Muscle of arm (tissue), 12 donors: ENCODE data around the gene RPL18. TPM values are rescaled to one million over a fixed set of nuclear protein-coding genes. Genes with fewer than 3 reads are reported as not detected.

Experiments
- DNase-seq: peaks from one replicate; pipeline ENCODE4 v3.0.0-alpha.2; 2013
- polyA plus RNA-seq, 12 donors: library from polyadenylated mRNA; unstranded; fragments of 120-200 nt; gene quantifications; one replicate each; pipeline ENCODE4 v1.2.1, GENCODE V29; 2013; ENCODE audit not compliant: insufficient read length in 12 of 12

The RPL18 gene
- polyA plus RNA-seq, 12 donors, result 1,133 to 1,917 (median 1,470) TPM

DNA sequence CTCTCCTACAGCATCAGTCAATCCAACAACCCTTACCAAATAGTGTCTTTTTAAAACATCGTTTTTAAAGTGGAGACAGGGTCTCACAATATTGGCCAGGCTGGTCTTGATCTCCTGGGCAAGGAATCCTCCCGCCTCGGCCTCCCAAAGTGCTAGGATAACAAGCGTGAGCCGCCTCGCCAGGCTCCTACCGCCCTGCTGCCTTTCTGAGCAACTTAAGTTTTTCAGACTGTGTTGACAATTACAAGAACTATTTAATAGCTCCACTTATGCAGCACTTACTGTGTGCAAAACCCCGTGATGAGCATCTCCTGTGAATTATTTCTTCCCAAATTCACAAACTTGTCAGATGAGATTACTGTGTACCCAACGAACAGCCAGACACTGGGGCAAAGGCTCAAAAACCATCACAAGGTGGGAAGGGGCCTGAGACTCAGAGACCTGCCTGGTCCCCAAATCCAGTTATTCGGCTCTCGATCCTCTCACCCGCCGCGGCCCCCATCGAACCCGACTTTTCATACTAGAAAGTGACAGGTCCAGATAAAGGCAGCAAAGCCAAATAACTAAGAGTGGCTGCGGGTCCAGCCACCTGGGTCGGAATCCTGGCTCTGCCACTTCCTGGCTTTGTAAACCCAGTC is 581 bp downstream of the RPL18 start:
- no peak for DNase-seq

DNA sequence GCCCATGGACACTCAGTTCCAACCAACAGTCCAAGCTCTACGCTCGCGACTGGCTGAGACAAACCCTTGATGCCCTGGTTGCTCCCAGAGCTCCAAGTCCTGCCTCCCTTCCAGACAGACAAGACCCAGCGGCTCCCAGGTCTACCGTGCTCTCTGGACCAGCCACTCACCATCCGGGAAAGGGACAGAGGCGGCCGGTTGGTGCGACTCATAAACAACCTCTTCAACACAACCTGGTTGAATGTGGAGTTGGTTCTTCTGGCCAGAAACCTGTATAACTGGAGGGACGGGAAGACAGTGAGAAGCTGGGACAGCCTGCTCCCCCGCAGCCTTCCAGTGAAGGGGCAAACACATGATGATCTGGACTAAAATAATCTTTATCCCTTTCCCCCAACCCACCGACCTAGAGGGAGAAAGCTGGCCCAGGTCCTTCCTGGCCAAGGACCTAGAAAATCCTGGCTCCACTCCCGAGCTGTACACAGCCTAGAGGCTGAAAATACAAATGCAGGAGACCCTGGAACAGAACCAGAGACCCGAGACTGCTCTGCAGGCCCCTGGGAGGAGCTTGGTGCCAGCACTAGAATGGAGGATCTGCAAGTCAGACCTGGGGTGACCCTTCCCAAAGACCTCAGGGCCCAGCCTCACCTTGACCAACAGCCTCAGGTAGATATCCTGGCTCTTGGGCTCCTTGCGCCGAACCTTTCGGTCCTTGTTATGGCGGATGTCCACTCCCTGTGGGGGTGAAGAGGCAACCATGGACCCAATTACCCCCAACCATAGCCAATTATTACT is 1.6 kb downstream of the RPL18 start:
- no peak for DNase-seq

DNA sequence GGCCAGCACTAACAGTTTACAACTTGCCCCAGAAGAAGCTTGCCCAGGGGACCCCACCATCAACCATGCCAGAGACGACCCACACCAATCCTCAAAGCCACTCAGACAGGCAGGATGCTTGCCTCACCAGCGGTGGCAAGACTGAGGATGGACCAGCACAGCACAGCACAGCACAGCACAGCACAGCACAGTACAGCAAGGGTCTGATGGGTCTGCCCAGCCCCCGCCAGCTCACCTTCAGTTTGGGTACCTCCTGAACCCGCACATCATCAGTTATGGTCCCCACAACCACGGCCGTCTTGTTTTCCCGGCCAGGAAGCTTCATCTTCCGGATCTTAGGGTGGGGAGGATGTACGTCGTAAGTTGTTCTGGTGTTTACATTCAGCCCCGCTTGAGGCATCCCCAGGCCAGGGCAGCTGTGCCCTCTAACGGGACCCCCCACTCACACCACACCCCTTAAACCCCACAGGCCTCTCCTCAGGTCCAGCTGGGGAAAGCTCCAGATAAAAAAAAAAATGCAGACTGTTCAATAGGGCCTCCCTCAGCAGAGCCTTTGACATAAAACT is 2.4 kb downstream of the RPL18 start:
- no peak for DNase-seq

DNA sequence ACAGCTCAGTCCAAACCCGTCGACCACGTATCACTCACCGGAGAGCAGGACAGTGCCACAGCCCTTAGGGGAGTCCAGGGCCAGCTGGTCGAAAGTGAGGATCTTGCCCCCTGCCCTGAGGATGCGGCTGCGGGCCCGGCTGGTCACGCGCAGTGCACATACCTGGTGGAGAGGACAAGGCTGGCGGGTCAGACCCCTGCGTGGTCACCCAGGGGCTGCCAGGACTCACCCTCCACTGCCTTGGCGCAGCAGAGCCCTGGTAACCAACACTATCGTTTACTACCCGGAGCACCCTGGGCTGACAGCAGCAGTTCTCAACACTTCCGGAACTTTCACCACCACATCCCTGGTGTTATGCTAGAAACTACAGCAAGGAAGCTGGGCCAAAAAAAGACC is 2.9 kb downstream of the RPL18 start:
- DNase-seq, result no peak

DNA sequence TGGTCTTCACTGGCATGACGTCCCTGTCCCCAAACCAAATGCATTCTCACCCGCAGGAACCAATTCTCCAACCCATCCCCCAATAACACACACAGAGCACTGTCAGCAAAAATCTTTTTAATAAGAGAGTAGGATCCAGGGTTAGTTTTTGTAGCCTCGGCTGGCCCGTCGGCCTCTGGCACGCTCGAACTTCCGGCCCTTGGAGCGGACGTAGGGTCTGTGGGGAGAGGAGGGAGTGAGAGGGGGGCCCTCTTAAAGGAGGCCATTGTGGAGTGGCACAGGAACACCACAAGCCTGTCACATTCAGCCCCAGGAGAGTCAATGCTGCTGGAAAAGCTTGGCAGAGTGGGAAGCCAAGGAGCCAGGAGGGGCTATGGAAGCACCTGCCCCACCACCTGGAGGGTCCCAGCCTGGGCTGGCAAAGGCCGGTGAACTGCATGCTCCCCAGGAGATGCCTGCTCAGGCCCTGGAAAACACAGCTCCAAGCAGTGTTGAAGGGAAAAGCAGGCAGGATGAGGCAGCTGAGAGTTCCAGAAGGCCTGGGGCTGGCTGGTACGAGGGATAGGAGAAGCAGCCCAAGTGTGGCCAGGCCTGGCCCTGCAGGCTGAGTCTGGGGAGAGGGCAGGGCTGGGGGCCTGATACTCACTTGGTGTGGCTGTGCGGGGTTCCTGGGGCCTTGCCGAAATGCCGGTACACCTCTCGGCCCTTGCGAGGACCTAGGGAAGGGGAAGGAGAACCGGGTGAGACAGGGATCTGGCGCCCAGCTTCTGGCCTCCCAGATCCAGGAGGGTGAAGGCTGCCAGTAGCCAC is 3.5 kb downstream of the RPL18 start:
- no peak for DNase-seq

DNA sequence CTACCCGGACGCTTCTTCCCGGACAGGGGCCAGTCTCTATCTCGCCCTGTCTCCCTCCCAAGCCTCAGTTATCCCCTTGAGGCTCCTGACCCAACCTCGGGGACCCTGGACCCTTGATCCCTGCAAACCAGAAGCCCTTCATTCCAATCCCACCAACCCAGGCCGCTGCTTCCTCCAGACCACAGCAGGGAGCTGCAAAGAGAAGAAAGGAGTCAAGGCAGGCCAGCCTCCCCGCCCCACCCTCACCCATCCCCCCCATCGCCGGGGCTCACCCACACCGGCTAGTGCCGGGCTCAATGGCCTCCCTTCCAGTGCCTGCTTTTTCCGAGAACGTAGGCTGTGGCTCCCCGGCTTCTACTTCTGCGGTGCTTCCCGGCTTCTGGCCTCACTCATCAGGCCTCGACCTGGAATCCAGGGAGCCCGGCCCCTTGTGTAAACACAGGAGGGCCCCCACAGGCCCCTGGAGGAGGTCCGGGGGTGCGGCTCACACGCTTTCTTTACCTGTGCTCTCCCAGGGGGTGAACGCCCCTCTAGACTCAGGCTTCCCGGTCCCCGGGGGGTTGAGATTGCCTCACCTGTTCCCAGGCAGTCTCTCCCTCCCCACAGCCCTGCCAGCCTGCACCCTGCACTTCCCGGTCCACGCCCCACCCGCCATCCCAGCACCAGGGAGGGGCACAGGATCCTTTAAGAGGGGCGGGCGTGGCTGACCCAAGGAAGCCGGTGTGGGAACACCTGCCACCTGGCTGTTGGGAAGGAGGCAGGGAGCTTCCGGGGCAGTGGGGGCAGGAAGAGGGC is 4.3 kb downstream of the RPL18 start, which contains the start of gene FAM83E:
FAM83E (minus strand) TSS at position 641 of the 795 bp plus-strand sequence. CDS start 1,704 bp downstream, outside the sequence.
- no peak for DNase-seq

DNA sequence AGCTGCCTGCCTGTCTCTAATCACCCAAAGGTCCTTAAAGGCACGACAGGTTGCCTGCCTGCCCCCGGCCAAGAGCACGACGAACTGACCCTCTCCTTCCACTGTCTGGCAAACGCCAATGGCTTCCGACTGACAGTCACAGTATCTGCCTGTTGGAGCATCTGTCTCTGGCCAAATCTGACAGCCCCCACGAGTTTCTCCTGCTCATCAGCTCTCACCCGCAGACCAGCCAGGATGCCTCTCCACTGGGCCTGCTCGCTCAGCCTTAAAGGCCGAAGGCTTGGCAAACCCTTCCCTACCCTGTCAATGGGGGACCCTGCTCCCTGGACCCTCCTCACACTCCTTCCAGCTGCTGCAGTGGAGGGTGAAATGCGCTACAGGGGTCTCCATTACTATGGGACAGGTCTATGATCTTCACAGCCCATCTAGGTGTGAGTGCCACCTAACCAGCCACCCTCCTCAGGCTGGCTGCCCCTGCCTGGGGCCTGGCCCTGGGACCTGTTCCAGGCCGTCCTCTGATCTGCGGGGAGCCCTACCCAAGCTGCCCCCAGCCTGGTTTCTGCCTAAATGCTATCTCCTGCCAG is 5.0 kb downstream of the RPL18 start:
- DNase-seq, result no peak

DNA sequence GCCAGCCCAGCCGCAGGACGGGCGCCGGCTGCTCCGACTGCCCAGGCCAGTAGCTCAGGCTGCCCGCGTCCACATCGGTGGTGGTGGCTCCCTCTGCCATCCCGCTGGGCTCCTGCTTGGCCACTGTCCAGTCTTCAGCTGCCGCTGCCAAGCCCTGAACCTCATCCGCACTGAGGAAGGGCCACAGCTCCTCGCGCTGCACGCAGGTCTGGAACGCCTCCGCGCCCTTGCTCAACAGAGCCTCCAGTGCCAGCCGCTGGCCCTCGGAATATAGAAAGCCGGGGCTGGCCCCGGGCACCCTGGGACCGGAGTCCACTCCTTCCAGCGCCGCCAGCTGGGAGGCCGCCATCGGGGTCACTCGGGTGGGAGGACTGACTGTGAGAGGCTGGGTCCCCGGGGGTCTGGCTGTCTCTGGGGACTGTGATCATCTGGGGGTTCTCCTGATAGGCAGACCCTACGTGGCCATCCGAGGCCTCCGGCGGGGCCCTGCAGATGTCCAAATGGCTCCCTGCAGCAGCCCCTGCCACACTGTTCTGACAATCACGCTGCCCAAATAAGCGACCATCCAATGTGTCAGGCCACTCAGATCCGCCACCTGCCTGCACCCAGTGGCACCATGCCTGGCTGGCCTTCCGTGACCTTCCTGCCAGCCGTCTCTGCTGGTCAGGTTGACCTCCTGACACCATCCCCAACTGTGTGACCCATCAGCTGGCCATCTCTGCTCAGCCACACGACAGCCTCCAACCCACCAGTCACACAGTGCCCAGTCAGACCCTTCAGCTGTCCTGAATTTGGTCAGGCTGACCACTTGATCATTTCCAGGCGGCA is 5.7 kb downstream of the RPL18 start:
- DNase-seq, result no peak

DNA sequence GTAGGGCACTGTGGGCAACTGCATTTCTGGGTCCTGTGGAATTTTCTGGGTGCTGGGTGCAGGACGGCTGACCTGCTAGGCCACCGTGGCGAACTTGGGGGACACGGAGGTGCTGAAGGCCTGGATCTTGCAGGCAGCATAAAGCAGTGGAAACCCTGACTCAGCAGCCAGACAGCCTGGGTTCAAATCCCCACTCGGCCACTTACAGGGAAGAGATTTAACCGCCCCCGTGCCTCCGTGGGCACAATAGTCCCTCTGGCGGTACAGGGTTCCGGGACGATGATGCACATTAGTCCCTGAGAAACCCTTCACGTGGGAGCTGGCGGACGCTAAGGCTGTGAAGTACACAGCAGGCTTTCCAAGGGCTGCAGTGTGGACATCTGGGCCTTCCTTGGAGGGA is 7.1 kb downstream of the RPL18 start:
- DNase-seq, result no peak

DNA sequence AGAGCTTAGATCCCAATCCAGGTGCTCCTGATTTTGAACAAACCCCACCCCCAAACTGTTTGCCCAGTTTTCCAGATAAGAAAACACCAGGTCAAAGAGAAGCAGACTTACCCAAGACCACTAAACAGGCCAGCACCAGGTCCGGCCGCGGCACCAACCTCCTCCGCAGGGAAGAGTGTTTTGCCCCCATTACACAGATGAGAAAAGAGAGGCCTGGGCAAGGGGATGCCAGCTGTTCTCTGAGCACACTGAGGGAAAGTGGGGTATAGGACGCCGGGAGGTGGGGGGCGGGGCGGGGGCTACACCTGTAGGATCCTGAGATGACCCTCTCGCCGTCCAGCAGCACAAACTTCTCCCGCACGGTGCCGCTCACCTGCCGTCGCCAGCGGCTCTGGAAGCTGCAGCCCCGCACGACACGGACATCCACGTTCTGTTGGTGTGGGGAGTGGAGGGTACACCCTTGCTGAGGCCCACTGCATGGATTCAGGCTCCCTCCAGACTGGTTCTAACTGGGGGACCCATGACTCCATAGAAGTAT is 9.3 kb downstream of the RPL18 start:
- no peak for DNase-seq

DNA sequence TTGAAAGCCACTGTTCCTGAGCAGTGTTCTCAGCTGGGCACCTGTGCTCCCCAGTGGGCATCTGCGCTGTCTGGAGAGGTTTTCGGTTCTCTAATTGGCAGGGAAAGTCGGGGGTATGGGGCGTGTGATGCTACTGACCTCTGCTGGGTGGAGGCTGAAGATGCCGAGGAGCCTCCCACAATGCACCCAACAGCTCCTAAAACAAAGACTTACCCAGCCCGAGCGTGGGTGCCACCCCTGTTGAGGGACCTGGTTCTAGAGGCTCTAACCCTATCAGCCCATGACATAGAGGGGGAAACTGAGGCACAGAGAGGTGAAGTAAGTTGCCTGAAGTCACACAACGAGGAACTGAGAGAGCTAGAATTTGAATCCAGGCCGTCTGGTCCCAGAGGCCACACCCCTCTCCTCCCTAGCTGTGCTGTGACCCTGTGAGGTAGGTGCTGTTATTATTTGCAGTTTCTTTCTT is 10.1 kb downstream of the RPL18 start:
- no peak for DNase-seq

DNA sequence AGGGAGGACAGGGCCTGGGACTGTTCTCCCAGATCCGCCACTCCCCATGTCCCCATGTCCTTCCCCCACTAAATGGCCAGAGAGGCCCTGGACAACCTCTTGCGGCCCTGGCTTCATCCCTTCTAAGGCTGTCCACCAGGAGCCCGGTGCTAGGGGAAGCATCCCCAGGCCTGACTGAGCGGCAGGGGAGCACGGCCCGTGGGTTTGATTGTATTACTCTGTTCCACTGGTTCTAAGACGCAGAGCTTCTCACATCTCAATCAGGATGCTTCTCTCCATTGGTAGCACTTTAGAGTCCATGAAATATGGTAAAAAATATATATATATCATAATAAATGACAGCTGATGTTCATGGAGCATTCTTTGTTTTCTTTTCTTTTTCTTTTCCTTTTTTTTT is 11.6 kb downstream of the RPL18 start:
- DNase-seq, result no peak

DNA sequence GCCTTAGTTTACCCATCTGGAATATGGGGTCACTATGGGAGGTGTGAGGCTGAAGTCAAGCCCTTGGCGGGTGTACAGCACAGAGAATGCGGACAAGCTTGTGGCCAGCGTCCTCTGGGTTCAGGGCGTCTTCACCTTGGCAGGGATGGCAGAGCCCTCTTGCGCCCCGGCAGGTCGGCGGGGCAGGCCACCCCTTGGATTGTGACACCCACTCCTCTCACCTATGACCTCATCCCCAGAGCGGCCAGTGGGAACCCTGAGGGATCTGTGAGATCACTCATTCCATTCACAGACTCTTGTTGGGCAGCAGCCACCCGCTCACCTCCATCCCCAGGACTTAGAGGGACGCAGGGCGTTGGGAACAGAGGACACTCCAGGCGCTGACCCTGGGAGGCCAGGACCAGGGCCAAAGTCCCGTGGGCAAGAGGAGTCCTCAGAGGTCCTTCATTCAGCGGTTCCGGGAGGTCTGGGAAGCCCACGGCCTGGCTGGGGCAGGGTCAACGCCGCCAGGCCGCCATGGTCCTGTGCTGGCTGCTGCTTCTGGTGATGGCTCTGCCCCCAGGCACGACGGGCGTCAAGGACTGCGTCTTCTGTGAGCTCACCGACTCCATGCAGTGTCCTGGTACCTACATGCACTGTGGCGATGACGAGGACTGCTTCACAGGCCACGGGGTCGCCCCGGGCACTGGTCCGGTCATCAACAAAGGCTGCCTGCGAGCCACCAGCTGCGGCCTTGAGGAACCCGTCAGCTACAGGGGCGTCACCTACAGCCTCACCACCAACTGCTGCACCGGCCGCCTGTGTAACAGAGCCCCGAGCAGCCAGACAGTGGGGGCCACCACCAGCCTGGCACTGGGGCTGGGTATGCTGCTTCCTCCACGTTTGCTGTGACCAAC is 12.3 kb downstream of the RPL18 start, which contains the start of gene SPACA4:
SPACA4 (plus strand) TSS at position 280 of the 896 bp plus-strand sequence; CDS start at position 517, 237 bp downstream.
- no peak for DNase-seq

DNA sequence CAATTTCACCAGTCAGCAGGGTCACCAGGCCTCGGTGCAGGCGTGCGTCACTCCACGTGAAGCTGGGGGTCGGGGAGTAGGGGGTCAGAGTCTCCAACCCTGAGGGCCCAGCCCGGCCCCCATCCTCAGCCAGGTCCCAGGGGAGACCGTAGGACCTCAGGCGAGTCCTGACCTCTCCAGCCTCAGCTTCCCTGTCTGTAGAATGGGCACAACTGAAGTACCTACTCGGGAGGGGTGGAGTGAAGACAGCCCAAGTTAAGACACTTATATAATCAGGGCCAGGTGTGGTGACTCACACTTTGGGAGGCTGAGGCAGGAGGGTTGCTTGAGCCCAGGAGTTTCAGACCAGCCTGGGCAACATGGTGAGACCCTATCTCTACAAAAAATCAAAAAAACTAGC is 15.1 kb downstream of the RPL18 start:
- DNase-seq, result no peak

DNA sequence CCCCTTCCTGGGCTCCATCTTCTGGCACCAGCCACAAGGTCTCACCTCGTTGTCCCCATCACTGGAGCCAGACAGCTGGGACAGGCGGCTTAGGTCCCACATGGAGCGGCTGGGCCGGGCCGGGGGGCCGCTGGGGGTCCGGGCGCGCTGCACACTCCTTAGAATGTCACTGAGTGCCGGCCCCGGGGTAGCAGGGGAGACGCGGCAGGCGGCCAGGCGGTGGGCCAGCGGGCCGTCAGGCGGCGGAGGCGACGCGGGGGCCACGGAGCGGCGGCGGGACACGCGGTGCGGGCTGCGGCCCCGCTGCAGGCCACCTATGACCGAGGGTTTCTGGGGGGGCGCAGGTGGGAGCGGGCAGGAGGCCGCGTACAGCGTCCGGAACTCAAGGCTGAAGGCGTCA is 15.5 kb downstream of the RPL18 start:
- DNase-seq, result no peak

DNA sequence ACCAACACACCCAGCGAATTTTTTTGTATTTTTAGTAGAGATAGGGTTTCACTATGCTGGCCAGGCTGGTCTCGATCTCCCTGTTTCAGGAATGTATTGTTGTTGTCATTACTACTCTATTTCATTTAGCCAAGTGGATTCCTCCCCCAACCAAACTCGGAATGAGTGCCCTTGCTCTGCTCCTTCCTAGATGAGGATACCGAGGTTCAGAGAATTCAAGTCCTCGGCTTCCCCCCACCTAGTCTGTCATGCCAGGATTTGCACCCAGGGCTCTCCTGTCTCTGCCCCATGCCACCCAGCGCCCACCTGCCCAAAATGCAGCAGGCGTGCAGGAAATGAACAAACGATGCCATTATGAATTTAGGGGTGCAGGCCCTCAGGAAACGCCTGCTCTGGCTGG is 16.0 kb downstream of the RPL18 start:
- no peak for DNase-seq

DNA sequence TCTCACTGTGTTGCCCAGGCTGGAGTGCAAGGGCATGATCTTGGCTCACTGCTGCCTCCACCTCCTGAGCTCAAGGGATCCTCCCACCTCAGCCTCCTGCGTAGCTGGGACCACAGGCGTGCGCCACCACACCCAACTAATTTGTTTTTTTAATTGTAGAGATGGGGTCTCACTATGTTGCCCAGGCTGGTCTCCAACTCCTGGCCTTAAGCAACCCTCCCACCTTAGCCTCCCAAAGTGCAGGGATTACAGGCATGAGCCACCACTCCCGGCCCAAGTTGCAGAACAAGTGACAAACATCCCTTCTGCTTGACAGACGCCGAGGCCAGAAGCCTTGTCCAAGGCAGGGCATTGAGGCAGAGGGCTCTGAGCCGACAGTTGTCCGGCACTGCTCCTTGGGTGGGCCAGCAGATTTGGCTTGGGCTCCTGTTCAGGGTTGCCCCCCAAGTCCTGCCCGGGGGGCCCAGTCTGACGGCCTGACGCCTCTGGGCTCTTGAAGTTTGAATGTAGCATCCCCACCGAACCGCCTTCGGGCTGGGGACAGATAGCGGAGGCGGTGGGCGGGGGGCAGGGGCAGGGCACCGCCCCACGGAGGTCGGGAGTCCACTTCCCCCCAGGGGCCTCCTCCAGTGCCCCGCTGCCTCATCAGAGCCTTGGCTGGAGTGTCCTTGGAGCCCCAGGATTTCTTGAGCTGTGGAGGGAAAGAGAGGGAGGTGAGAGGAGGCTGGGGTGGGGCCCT is 18.1 kb downstream of the RPL18 start:
- DNase-seq, result no peak
